ENCODE results near the gene CPA1.

CPA1 gene

DNA sequence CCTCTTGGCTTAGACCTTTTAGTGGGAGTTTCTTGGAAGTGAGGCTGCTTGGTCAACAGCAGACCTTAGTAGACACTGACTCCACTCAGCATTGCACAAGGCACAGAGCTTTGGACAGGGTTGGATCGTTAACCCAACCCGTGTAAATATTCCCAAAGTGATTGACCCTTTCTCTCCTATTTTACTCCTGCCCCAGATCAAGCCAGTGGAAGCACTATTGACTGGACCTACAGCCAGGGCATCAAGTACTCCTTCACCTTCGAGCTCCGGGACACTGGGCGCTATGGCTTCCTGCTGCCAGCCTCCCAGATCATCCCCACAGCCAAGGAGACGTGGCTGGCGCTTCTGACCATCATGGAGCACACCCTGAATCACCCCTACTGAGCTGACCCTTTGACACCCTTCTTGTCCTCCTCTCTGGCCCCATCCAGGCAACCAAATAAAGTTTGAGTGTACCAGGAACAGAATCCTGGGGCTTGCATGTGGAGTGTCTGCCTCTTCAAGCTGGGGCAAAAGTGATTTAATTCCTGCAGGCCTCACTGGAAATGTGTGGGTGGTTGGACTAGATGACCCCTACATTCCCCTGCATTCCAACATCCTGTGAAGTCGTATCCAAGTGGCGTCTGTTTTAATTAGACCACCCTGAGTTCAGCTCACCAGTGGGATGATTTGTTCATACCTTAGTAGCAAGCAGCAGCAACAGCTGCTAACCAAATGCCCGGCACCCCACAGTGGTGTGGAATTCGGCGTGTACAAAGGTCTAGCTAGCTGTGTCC is 7.5 kb downstream of the CPA1 start:
- TF ChIP-seq CTCF (IDR thresholded peaks at IDR 0.05; ENCODE audit: low read depth, low read length), result no peak
- TF ChIP-seq EZH2phosphoT487 (IDR thresholded peaks at IDR 0.05; ENCODE audit: low read depth), result no peak
- H2AFZ ChIP-seq (ENCODE audit: low read depth, low read length), result no peak overlapping the region
- no peak overlapping the region for H3K9ac ChIP-seq (ENCODE audit: low read length)
- no peaks in the 10 kb centered on the region for H3K27me3 ChIP-seq (ENCODE audit: low read depth, low read length)
- no peak overlapping the region for H3K27ac ChIP-seq (ENCODE audit: low read length)
- no peaks in the 10 kb centered on the region for H3K36me3 ChIP-seq (replicated peaks; ENCODE audit: low read depth, low read length)
- H3K4me1 ChIP-seq (ENCODE audit: low read length), result no peaks in the 10 kb centered on the region
- no peaks in the 10 kb centered on the region for H3K79me2 ChIP-seq (ENCODE audit: low read length)
- no peak overlapping the region for H3K4me3 ChIP-seq (ENCODE audit: low read length)
- H3K9me3 ChIP-seq (ENCODE audit: insufficient read depth, low read length), result no peaks in the 10 kb centered on the region
- no peaks in the 10 kb centered on the region for H4K20me1 ChIP-seq (ENCODE audit: insufficient read depth, low read length)
- H3K4me2 ChIP-seq (ENCODE audit: low read length), result no peak overlapping the region

DNA sequence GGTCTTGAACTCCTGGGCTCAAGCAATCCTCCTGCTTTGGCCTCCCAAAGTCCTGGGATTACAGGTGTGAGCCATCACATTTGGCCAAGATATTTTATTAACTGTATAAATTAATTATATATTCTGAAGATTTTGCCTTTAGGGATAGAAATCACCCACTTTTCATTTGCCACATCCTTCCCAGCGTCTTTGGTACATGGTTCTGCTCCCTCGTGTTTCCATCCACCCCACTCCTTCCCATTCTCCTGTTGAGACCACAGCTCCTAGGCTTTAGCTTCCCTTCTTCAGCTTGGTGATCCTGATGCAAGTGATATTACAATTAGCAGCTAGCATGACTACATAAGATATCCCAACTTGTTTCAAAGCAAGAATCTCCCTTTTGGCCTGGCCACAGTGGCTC is 8.4 kb downstream of the CPA1 start:
- Histone ChIP-seq H3K9me3 (ENCODE audit: insufficient read depth, low read length) (no peaks in the 10 kb centered on the region), H4K20me1 (ENCODE audit: insufficient read depth, low read length) (no peaks in the 10 kb centered on the region), H3K27ac (ENCODE audit: low read length) (no peak overlapping the region), H3K27me3 (ENCODE audit: low read depth, low read length) (no peaks in the 10 kb centered on the region), H3K4me1 (ENCODE audit: low read length) (no peaks in the 10 kb centered on the region), H3K36me3 (replicated peaks; ENCODE audit: low read depth, low read length) (no peaks in the 10 kb centered on the region), H3K4me2 (ENCODE audit: low read length) (no peak overlapping the region), H3K79me2 (ENCODE audit: low read length) (no peaks in the 10 kb centered on the region), H2AFZ (ENCODE audit: low read depth, low read length) (no peak overlapping the region), H3K9ac (ENCODE audit: low read length) (no peak overlapping the region), H3K4me3 (ENCODE audit: low read length) (no peak overlapping the region)
- TF ChIP-seq EZH2phosphoT487 (IDR thresholded peaks at IDR 0.05; ENCODE audit: low read depth), result no peak
- TF ChIP-seq CTCF (IDR thresholded peaks at IDR 0.05; ENCODE audit: low read depth, low read length), result no peak

DNA sequence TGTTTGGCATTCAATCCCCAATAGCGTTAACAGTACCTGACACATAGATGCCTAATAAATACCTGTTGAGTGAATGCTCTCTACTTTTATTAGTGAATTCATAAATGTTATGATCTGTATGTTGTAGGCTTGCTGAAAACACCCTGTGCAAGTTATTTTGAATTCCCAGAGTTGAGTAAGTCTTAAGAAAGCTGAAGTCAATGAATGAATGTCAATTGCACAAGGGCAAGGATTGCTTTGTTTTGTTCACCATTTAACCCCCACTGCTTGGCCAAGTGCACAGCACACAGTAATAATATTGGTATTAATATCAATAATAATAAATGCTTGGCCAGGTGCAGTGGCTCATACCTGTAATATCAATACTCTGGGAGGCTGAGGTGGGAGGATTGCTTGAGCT is 10.2 kb downstream of the CPA1 start:
- Histone ChIP-seq H3K27me3 (ENCODE audit: low read depth, low read length) (no peaks in the 10 kb centered on the region), H3K4me2 (ENCODE audit: low read length) (no peak overlapping the region), H3K27ac (ENCODE audit: low read length) (no peak overlapping the region), H3K4me1 (ENCODE audit: low read length) (no peaks in the 10 kb centered on the region), H3K79me2 (ENCODE audit: low read length) (no peaks in the 10 kb centered on the region), H4K20me1 (ENCODE audit: insufficient read depth, low read length) (no peaks in the 10 kb centered on the region), H3K4me3 (ENCODE audit: low read length) (no peak overlapping the region), H3K36me3 (replicated peaks; ENCODE audit: low read depth, low read length) (no peaks in the 10 kb centered on the region), H3K9ac (ENCODE audit: low read length) (no peak overlapping the region), H2AFZ (ENCODE audit: low read depth, low read length) (no peak overlapping the region), H3K9me3 (ENCODE audit: insufficient read depth, low read length) (no peaks in the 10 kb centered on the region)
- TF ChIP-seq CTCF (IDR thresholded peaks at IDR 0.05; ENCODE audit: low read depth, low read length), result no peak

GRCh38 chr7:130393101-130393561 is 12.8 kb downstream of the CPA1 start:
- no peaks in the 10 kb centered on the region for H3K9me3 ChIP-seq (ENCODE audit: insufficient read depth, low read length)
- no peak for TF ChIP-seq EZH2phosphoT487 (IDR thresholded peaks at IDR 0.05; ENCODE audit: low read depth)
- no peak for TF ChIP-seq CTCF (IDR thresholded peaks at IDR 0.05; ENCODE audit: low read depth, low read length)
- no peak overlapping the region for H2AFZ ChIP-seq (ENCODE audit: low read depth, low read length)
- no peak overlapping the region for H3K27ac ChIP-seq (ENCODE audit: low read length)
- H3K4me2 ChIP-seq (ENCODE audit: low read length), result no peak overlapping the region
- H3K27me3 ChIP-seq (ENCODE audit: low read depth, low read length), result no peaks in the 10 kb centered on the region
- peaks cover 1% of the 10 kb centered on the region for H3K4me1 ChIP-seq (ENCODE audit: low read length)
- H3K9ac ChIP-seq (ENCODE audit: low read length), result no peak overlapping the region
- H3K4me3 ChIP-seq (ENCODE audit: low read length), result no peak overlapping the region
- H4K20me1 ChIP-seq (ENCODE audit: insufficient read depth, low read length), result no peaks in the 10 kb centered on the region
- H3K36me3 ChIP-seq (replicated peaks; ENCODE audit: low read depth, low read length), result no peaks in the 10 kb centered on the region
- no peaks in the 10 kb centered on the region for H3K79me2 ChIP-seq (ENCODE audit: low read length)

Measured in OCI-LY3 (cell line).